ENCODE results near the gene TSC22D4. TPM values are rescaled to one million over a fixed set of nuclear protein-coding genes. Genes with fewer than 3 reads are reported as not detected.

TSC22D4 gene
- total and polyA plus RNA-seq, 2 donors (not counting 1 experiment from before 2014, with no cell fraction given), result 13.2 to 21.1 TPM

GRCh38 chr7:100432621-100433275, 46.3 kb downstream of the TSC22D4 start:
- H3K4me1 ChIP-seq (ENCODE audit: control insufficient read depth, extremely low read depth, insufficient read depth, low read length), result peaks cover 6% of the 10 kb centered on the region
- no peaks in the 10 kb centered on the region for H4K20me1 ChIP-seq (ENCODE audit: control insufficient read depth, extremely low read depth, insufficient read depth, low read length)
- TF ChIP-seq EZH2 (IDR thresholded peaks at IDR 0.05; ENCODE audit: low read length, missing control alignments), result no peak
- no peak for TF ChIP-seq CTCF (conservative IDR thresholded peaks at IDR 0.05 in 1 of 2, IDR thresholded peaks at IDR 0.05 in 1 of 2; ENCODE audit: low read depth in 1 of 2, low read length in 2 of 2)
- H3K27me3 ChIP-seq (ENCODE audit: control insufficient read depth, insufficient read depth, low read length), result no peaks in the 10 kb centered on the region
- H2AFZ ChIP-seq (ENCODE audit: low read length), result no peak overlapping the region
- no peak overlapping the region for H3K27ac ChIP-seq (ENCODE audit: insufficient read depth, low read length)
- DNase-seq (ENCODE audit: low read depth in 2 of 2), result no peak
- H3K36me3 ChIP-seq (ENCODE audit: control insufficient read depth, insufficient read depth, low read length), result peaks cover 15% of the 10 kb centered on the region
- peak overlapping the region in 1 of 4 experiments; percentile 14 for H3K4me3 ChIP-seq (replicated peaks in 1 of 4; ENCODE audit: control extremely low read depth in 1 of 4, insufficient read depth in 1 of 4, low read depth in 3 of 4, low read length in 4 of 4)
- peaks cover 51% of the 10 kb centered on the region for H3K79me2 ChIP-seq (ENCODE audit: control insufficient read depth, insufficient read depth, low read length)
- no peak overlapping the region for H3K9ac ChIP-seq (ENCODE audit: insufficient read depth, low read length)
- H3K4me2 ChIP-seq (ENCODE audit: extremely low read depth, insufficient read depth, low read length), result no peak overlapping the region
- no peaks in the 10 kb centered on the region for H3K9me3 ChIP-seq (ENCODE audit: control insufficient read depth, insufficient read depth, low read depth, low read length)

- Histone ChIP-seq H3K4me1 (ENCODE audit: control insufficient read depth, extremely low read depth, insufficient read depth, low read length) (peaks cover 6% of the 10 kb centered on the region), H3K27ac (ENCODE audit: insufficient read depth, low read length) (no peak overlapping the region), H3K79me2 (ENCODE audit: control insufficient read depth, insufficient read depth, low read length) (peaks cover 51% of the 10 kb centered on the region), H4K20me1 (ENCODE audit: control insufficient read depth, extremely low read depth, insufficient read depth, low read length) (no peaks in the 10 kb centered on the region), H3K9me3 (ENCODE audit: control insufficient read depth, insufficient read depth, low read depth, low read length) (no peaks in the 10 kb centered on the region), H3K4me3 (replicated peaks in 1 of 4; ENCODE audit: control extremely low read depth in 1 of 4, insufficient read depth in 1 of 4, low read depth in 3 of 4, low read length in 4 of 4) (peak overlapping the region in 2 of 4 experiments; percentile 14 to 76), H3K9ac (ENCODE audit: insufficient read depth, low read length) (no peak overlapping the region), H3K27me3 (ENCODE audit: control insufficient read depth, insufficient read depth, low read length) (no peaks in the 10 kb centered on the region), H2AFZ (ENCODE audit: low read length) (no peak overlapping the region), H3K36me3 (ENCODE audit: control insufficient read depth, insufficient read depth, low read length) (peaks cover 15% of the 10 kb centered on the region), H3K4me2 (ENCODE audit: extremely low read depth, insufficient read depth, low read length) (no peak overlapping the region)
- TF ChIP-seq CTCF (conservative IDR thresholded peaks at IDR 0.05 in 1 of 2, IDR thresholded peaks at IDR 0.05 in 1 of 2; ENCODE audit: low read depth in 1 of 2, low read length in 2 of 2), result no peak
- no peak for TF ChIP-seq EZH2 (IDR thresholded peaks at IDR 0.05; ENCODE audit: low read length, missing control alignments)
- no peak for DNase-seq (ENCODE audit: low read depth in 2 of 2)
Observed at GRCh38 chr7:100432053-100432452, 47.0 kb downstream of the TSC22D4 start.

- Histone ChIP-seq H3K9ac (ENCODE audit: insufficient read depth, low read length) (no peak overlapping the region), H3K36me3 (ENCODE audit: control insufficient read depth, insufficient read depth, low read length) (peaks cover 15% of the 10 kb centered on the region)
Observed at GRCh38 chr7:100431286-100431735, 47.7 kb downstream of the TSC22D4 start.

More at GRCh38 chr7:100431286-100431735, 47.7 kb downstream of the TSC22D4 start:
- no peak overlapping the region for H2AFZ ChIP-seq (ENCODE audit: low read length)
- peaks cover 51% of the 10 kb centered on the region for H3K79me2 ChIP-seq (ENCODE audit: control insufficient read depth, insufficient read depth, low read length)
- no peak overlapping the region for H3K27ac ChIP-seq (ENCODE audit: insufficient read depth, low read length)
- H3K4me1 ChIP-seq (ENCODE audit: control insufficient read depth, extremely low read depth, insufficient read depth, low read length), result peaks cover 6% of the 10 kb centered on the region
- H3K4me2 ChIP-seq (ENCODE audit: extremely low read depth, insufficient read depth, low read length), result peak overlapping the region; percentile 89
- no peak for DNase-seq (ENCODE audit: low read depth in 2 of 2)
- no peaks in the 10 kb centered on the region for H3K27me3 ChIP-seq (ENCODE audit: control insufficient read depth, insufficient read depth, low read length)
- H4K20me1 ChIP-seq (ENCODE audit: control insufficient read depth, extremely low read depth, insufficient read depth, low read length), result no peaks in the 10 kb centered on the region
- peak overlapping the region in 2 of 4 experiments; percentile 75 to 76 for H3K4me3 ChIP-seq (replicated peaks in 1 of 4; ENCODE audit: control extremely low read depth in 1 of 4, insufficient read depth in 1 of 4, low read depth in 3 of 4, low read length in 4 of 4)
- no peaks in the 10 kb centered on the region for H3K9me3 ChIP-seq (ENCODE audit: control insufficient read depth, insufficient read depth, low read depth, low read length)
- TF ChIP-seq CTCF (conservative IDR thresholded peaks at IDR 0.05 in 1 of 2, IDR thresholded peaks at IDR 0.05 in 1 of 2; ENCODE audit: low read depth in 1 of 2, low read length in 2 of 2) (no peak), EZH2 (IDR thresholded peaks at IDR 0.05; ENCODE audit: low read length, missing control alignments) (no peak)

Measured in fibroblast of lung (primary cell).